ENCODE data around the gene BNIPL. TPM values are rescaled to one million over a fixed set of nuclear protein-coding genes. Genes with fewer than 3 reads are reported as not detected.

BNIPL gene
- total RNA-seq, 4 donors from 2014 or later: 0.13 to 0.25 TPM; not detected in 2

GRCh38 chr1:151059109-151060006, 23.0 kb downstream of the BNIPL start, which contains the start of gene CDC42SE1:
CDC42SE1 (minus strand) TSS chr1:151059622; CDS start chr1:151055730, 3,892 bp downstream.
- H3K4me1 ChIP-seq: peaks cover 28 to 35% of the 10 kb centered on the region in 2 donors
- H3K27ac ChIP-seq: peak within 1 kb of the TSS; percentile 90 to 98 (median 94)
- H3K9me3 ChIP-seq: no peaks in the 10 kb centered on the region
- ATAC-seq (peak; percentile 89), DNase-seq (peak; percentile 64 to 75)
- H3K27me3 ChIP-seq: no peaks in the 10 kb centered on the region
- H3K4me3 ChIP-seq: peak within 1 kb of the TSS; percentile 90 to 98 (median 94)
- TF ChIP-seq POLR2A (IDR thresholded peaks at IDR 0.05) (peak; percentile 88 to 94), CTCF (IDR thresholded peaks at IDR 0.05 in 4 of 5, conservative IDR thresholded peaks at IDR 0.05 in 1 of 5) (peak; percentile 77 to 94 (median 91))
- intact Hi-C loops (cut with DNase I; ENCODE audit: low total_unique reads): loop anchor here (1.0 to 5.0 kb wide), 2 partner anchors 35 to 52 kb away; partner anchors contain the start of genes MINDY1 and PRUNE1
- in situ Hi-C loops (cut with MboI; ENCODE audit: low sequenced_read_pairs in 4 of 4): no loop called here
- peaks cover 6 to 19% of the 10 kb centered on the region in 2 donors for H3K36me3 ChIP-seq

- TF ChIP-seq POLR2A (IDR thresholded peaks at IDR 0.05) (peak; percentile 9 to 16), CTCF (IDR thresholded peaks at IDR 0.05 in 4 of 5, conservative IDR thresholded peaks at IDR 0.05 in 1 of 5) (no peak)
- intact Hi-C loops (cut with DNase I; ENCODE audit: low total_unique reads) (no loop called here), in situ Hi-C loops (cut with MboI; ENCODE audit: low sequenced_read_pairs in 4 of 4) (no loop called here)
Measured at GRCh38 chr1:151060007-151060656, 23.7 kb downstream of the BNIPL start, which contains the start of gene MLLT11. MLLT11 (plus strand) TSS chr1:151060397; CDS start chr1:151067225, 6,828 bp downstream.

GRCh38 chr1:151060657-151061421, 24.5 kb downstream of the BNIPL start:
- no peaks in the 10 kb centered on the region for H3K9me3 ChIP-seq
- TF ChIP-seq CTCF (IDR thresholded peaks at IDR 0.05 in 4 of 5, conservative IDR thresholded peaks at IDR 0.05 in 1 of 5) (no peak), POLR2A (IDR thresholded peaks at IDR 0.05) (no peak)
- H3K27me3 ChIP-seq: no peaks in the 10 kb centered on the region
- DNase-seq (no peak), ATAC-seq (no peak)
- intact Hi-C loops (cut with DNase I; ENCODE audit: low total_unique reads): no loop called here
- peaks cover 0 to 4% of the 10 kb centered on the region in 2 donors for H3K36me3 ChIP-seq
- H3K27ac ChIP-seq: peak overlapping the region; percentile 90 to 98 (median 94)
- in situ Hi-C loops (cut with MboI; ENCODE audit: low sequenced_read_pairs in 4 of 4): no loop called here
- H3K4me1 ChIP-seq: peaks cover 28 to 34% of the 10 kb centered on the region in 2 donors
- H3K4me3 ChIP-seq: peak overlapping the region; percentile 90 to 98 (median 94)

More at GRCh38 chr1:151060007-151060656, 23.7 kb downstream of the BNIPL start, which contains the start of gene MLLT11:
- peak within 1 kb of the TSS; percentile 90 to 98 (median 94) for H3K4me3 ChIP-seq
- H3K27me3 ChIP-seq: no peaks in the 10 kb centered on the region
- peak in 1 of 2 donors; percentile 46 for DNase-seq
- peaks cover 28 to 35% of the 10 kb centered on the region in 2 donors for H3K4me1 ChIP-seq
- peak within 1 kb of the TSS; percentile 90 to 98 (median 94) for H3K27ac ChIP-seq
- H3K9me3 ChIP-seq: no peaks in the 10 kb centered on the region
- H3K36me3 ChIP-seq: peaks cover 2 to 11% of the 10 kb centered on the region in 2 donors
- peak; percentile 65 to 67 for ATAC-seq

GRCh38 chr1:151061704-151062103, 25.3 kb downstream of the BNIPL start:
- peak overlapping the region in 1 of 4 donors; percentile 94 for H3K4me3 ChIP-seq

More at GRCh38 chr1:151061704-151062103, 25.3 kb downstream of the BNIPL start:
- DNase-seq (no peak), ATAC-seq (no peak)
- Histone ChIP-seq H3K36me3 (no peaks in the 10 kb centered on the region), H3K9me3 (no peaks in the 10 kb centered on the region), H3K27ac (peak overlapping the region in 2 of 4 donors; percentile 8 to 44), H3K4me1 (peaks cover 19 to 26% of the 10 kb centered on the region in 2 donors), H3K27me3 (no peaks in the 10 kb centered on the region)
- in situ Hi-C loops (cut with MboI; ENCODE audit: low sequenced_read_pairs in 4 of 4): no loop called here
- no peak for TF ChIP-seq POLR2A (IDR thresholded peaks at IDR 0.05)
- TF ChIP-seq CTCF (IDR thresholded peaks at IDR 0.05 in 4 of 5, conservative IDR thresholded peaks at IDR 0.05 in 1 of 5): no peak
- intact Hi-C loops (cut with DNase I; ENCODE audit: low total_unique reads): no loop called here
